Tibial nerve (tissue), 4 donors: ENCODE results near the gene MEP1A. TPM values are rescaled to one million over a fixed set of nuclear protein-coding genes. Genes with fewer than 3 reads are reported as not detected.

Experiments
- DNase-seq, 2 donors: peaks; one replicate each; pipeline ENCODE4 v3.0.0-alpha.2; 2019; ENCODE audit warnings: low spot score in 2 of 2
- H3K27ac ChIP-seq, 4 donors: fragments of 200-600 bp; sonication (generic) in 3 of 4; one replicate each; pipeline ENCODE4 v1.5.1; 2017 to 2019; ENCODE audit warnings: mild to moderate bottlenecking in 1 of 4
- H3K27me3 ChIP-seq, 2 donors: fragments of 200-600 bp; sonication (generic) in 1 of 2; one replicate each; pipeline versions ENCODE4 v1.5.1 to v1.6.0; 2017 to 2019
- H3K36me3 ChIP-seq, 3 donors: fragments of 200-600 bp; sonication (generic); one replicate each; pipeline ENCODE4 v1.5.1; 2018 to 2019
- H3K4me1 ChIP-seq, 4 donors: fragments of 200-600 bp; sonication (generic) in 3 of 4; one replicate each; pipeline ENCODE4 v1.5.1; 2017 to 2019
- H3K4me3 ChIP-seq, 4 donors: fragments of 200-600 bp; sonication (generic) in 3 of 4; one replicate each; pipeline ENCODE4 v1.5.1; 2017 to 2019; ENCODE audit warnings: mild to moderate bottlenecking in 1 of 4, moderate library complexity in 1 of 4
- H3K9me3 ChIP-seq, 4 donors: fragments of 200-600 bp; sonication (generic) in 3 of 4; one replicate each; pipeline ENCODE4 v1.5.1; 2017 to 2019
- EP300 ChIP-seq, 2 donors: sonication (generic); formaldehyde crosslinking; IDR thresholded peaks; one replicate each; pipeline ENCODE4 v1.6.1; 2017; ENCODE audit warnings: antibody characterized with exemption in 2 of 2, mild to moderate bottlenecking in 1 of 2
- POLR2A ChIP-seq, 2 donors: fragments of 450-650 bp; IDR thresholded peaks; one replicate each; pipeline ENCODE4 v1.6.1; 2017; ENCODE audit warnings: antibody characterized with exemption in 2 of 2, mild to moderate bottlenecking in 2 of 2, moderate library complexity in 2 of 2
- WGBS, 2 donors: methylation state at CpG; one replicate each; pipeline ENCODE4 v1.1.5; 2018; 5-methylcytosine and 5-hydroxymethylcytosine counted together
- total RNA-seq, 4 donors: library from RNA; depleted of rRNA; stranded (reverse); fragments of >200 nt; gene quantifications; one replicate each; pipeline ENCODE4 v1.1.0, GENCODE V29; 2016
- TF ChIP-seq, protein P1 (sequence below), 5 experiments: fragments of 200-600 bp in 3 of 5; fragments of 450-650 bp in 2 of 5; sonication (generic) in 3 of 5; IDR thresholded peaks; one replicate each; pipeline ENCODE4 v1.5.1; 2016 to 2019; ENCODE audit warnings: antibody characterized with exemption in 5 of 5, mild to moderate bottlenecking in 3 of 5, moderate library complexity in 2 of 5

The MEP1A gene
- total RNA-seq, 4 donors from 2014 or later, result not detected

DNA sequence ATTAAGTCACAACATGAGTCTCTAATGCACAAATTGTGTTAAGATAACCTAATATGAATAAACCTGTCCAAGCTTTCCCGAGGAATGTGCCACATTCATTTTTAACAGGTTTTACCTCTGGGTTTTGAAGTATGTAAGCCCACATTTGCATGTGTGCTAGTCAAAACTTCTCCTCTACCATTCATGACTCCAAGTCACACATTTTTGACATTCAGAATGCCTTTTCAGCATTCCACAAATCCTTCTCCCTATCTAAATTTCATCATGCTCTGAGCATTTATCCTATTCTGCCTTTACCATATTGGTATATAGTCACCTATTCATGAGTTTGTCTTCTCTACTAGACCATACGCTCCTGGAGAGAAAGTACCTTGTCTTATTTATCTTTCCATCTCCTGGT, 72.0 kb downstream of the MEP1A start:
- no peak overlapping the region for H3K4me3 ChIP-seq
- no peak overlapping the region for H3K27ac ChIP-seq
- no peaks in the 10 kb centered on the region for H3K9me3 ChIP-seq
- H3K4me1 ChIP-seq, result no peaks in the 10 kb centered on the region
- H3K36me3 ChIP-seq, result no peaks in the 10 kb centered on the region
- no peak for DNase-seq
- H3K27me3 ChIP-seq, result no peaks in the 10 kb centered on the region
- TF ChIP-seq POLR2A (IDR thresholded peaks at IDR 0.05) (no peak), EP300 (IDR thresholded peaks at IDR 0.05) (no peak)
- TF ChIP-seq, protein P1, sequence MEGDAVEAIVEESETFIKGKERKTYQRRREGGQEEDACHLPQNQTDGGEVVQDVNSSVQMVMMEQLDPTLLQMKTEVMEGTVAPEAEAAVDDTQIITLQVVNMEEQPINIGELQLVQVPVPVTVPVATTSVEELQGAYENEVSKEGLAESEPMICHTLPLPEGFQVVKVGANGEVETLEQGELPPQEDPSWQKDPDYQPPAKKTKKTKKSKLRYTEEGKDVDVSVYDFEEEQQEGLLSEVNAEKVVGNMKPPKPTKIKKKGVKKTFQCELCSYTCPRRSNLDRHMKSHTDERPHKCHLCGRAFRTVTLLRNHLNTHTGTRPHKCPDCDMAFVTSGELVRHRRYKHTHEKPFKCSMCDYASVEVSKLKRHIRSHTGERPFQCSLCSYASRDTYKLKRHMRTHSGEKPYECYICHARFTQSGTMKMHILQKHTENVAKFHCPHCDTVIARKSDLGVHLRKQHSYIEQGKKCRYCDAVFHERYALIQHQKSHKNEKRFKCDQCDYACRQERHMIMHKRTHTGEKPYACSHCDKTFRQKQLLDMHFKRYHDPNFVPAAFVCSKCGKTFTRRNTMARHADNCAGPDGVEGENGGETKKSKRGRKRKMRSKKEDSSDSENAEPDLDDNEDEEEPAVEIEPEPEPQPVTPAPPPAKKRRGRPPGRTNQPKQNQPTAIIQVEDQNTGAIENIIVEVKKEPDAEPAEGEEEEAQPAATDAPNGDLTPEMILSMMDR (IDR thresholded peaks at IDR 0.05), result no peak
- WGBS, 2 donors, result 87 to 90% methylated on average over 2 of the region's 2 CpGs

DNA sequence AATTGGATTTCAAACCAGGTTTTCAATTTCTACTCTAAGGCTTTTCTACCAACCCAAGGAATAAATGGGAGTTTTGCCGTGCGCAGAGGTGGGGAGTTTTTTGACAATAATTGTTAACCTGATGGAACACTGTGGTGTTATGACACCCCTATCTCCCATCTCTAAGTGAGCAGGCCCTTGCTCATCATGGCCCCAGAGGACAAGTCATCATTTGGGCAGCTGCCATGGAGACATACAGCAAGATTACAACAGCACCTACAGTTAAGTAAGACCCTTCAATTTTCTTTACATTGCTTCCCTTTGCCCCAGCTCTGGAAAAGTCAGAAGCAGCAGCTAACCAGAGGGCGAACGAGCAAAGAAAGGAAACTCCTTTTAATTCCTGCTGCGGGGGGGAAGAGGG, 74.2 kb downstream of the MEP1A start:
- Histone ChIP-seq H3K27me3 (no peaks in the 10 kb centered on the region), H3K4me3 (no peak overlapping the region), H3K36me3 (no peaks in the 10 kb centered on the region), H3K27ac (no peak overlapping the region), H3K9me3 (no peaks in the 10 kb centered on the region), H3K4me1 (no peaks in the 10 kb centered on the region)
- no peak for DNase-seq
- no peak for TF ChIP-seq POLR2A (IDR thresholded peaks at IDR 0.05)
- WGBS, 2 donors, result 75% methylated on average over 5 of the region's 5 CpGs

DNA sequence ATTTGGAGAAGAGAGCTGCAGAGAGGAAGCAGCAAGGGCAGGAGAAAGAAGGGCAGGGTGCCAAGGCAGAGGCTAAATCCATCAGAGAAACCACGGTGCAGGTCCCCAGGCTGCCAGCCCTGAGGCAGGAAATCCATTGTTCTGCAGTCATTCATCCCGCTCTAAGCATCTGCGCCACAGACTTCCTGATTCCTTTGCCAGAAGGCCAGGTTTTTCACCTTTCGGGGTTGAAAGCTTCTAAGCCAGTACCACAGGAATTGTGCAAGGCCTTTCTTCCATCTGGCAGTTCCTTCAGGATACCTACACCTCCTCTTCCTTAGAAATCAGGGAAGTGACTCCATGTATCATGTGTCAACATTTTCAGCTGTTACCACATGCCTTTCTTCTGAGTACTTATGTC, 82.9 kb downstream of the MEP1A start:
- peak in 1 of 2 donors; percentile 20 for TF ChIP-seq EP300 (IDR thresholded peaks at IDR 0.05)
- TF ChIP-seq, protein P1 (IDR thresholded peaks at IDR 0.05), result no peak
- 39 to 44% methylated on average over 4 of the region's 4 CpGs for WGBS, 2 donors
- Histone ChIP-seq H3K9me3 (no peaks in the 10 kb centered on the region), H3K4me3 (no peak overlapping the region), H3K4me1 (no peaks in the 10 kb centered on the region), H3K36me3 (no peaks in the 10 kb centered on the region), H3K27ac (no peak overlapping the region), H3K27me3 (no peaks in the 10 kb centered on the region)
- DNase-seq, result no peak

DNA sequence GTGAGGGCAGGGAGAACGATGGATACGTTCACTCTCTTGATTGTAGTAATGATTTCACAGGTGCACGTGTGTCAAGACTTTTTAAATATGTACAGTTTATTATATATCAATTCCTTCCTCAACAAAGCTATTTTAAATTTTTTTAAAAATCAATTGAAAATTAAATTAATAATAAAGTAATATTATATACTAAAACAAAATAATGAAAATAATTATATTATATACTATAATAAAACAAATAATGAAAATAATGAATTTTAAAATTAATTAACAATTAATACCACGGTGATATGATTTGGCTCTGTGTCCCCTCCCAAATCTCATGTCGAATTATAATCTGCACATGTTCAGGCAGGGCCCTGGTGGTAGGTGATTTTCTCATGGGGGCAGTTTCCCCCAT, 85.8 kb downstream of the MEP1A start:
- DNase-seq, result no peak
- Histone ChIP-seq H3K9me3 (no peaks in the 10 kb centered on the region), H3K27me3 (no peaks in the 10 kb centered on the region), H3K4me1 (no peaks in the 10 kb centered on the region), H3K36me3 (no peaks in the 10 kb centered on the region), H3K4me3 (no peak overlapping the region), H3K27ac (no peak overlapping the region)
- TF ChIP-seq, protein P1 (IDR thresholded peaks at IDR 0.05), result no peak
- no peak for TF ChIP-seq POLR2A (IDR thresholded peaks at IDR 0.05)
- TF ChIP-seq EP300 (IDR thresholded peaks at IDR 0.05), result no peak
- 87 to 96% methylated on average over 5 of the region's 5 CpGs for WGBS, 2 donors

DNA sequence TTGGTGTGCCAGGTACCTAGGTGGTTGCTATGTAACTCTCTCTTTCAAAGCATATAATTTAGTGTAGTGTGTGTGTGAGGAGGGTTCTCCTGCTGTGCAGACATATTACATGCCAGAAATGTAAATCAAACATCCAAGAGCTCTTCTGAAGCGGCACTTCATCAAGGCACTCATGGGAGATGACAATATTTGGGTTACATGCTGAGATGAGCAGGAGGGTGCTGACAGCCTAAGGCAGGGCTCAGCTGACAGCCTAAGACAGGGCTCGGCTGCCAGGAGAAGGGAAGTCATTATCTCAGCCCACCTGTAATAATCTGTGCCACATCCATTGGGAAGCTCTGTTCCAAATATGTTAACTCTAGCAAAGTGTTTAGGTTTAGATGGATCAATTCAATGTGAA, 89.5 kb downstream of the MEP1A start:
- TF ChIP-seq POLR2A (IDR thresholded peaks at IDR 0.05), result no peak
- TF ChIP-seq, protein P1 (IDR thresholded peaks at IDR 0.05), result no peak
- no peak for TF ChIP-seq EP300 (IDR thresholded peaks at IDR 0.05)
- Histone ChIP-seq H3K4me3 (no peak overlapping the region), H3K36me3 (no peaks in the 10 kb centered on the region), H3K4me1 (no peaks in the 10 kb centered on the region), H3K9me3 (no peaks in the 10 kb centered on the region), H3K27me3 (no peaks in the 10 kb centered on the region), H3K27ac (no peak overlapping the region)
- no peak for DNase-seq
- WGBS, 2 donors, result 86 to 90% methylated on average over 2 of the region's 2 CpGs

DNA sequence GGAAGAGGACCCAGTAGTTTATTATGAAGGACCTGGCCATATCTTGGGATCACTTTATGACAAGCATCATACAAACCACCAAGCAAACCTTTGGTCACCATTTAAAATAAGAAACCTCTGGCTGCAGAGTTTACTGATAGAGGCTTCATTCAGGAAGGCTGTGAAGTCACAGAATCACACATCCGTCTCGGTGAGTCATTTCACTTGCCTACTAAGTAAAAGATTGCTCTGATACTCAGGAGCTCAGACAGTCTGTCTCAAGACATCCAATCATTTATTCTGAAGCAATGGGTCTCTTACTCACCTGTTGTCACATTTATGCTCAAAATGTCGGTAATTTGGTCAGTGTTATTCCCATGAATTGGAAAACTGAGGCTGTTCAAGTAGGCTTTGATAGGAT, 94.8 kb downstream of the MEP1A start:
- TF ChIP-seq, protein P1 (IDR thresholded peaks at IDR 0.05), result no peak
- TF ChIP-seq POLR2A (IDR thresholded peaks at IDR 0.05), result no peak
- no peak overlapping the region for H3K27ac ChIP-seq
- no peaks in the 10 kb centered on the region for H3K9me3 ChIP-seq
- H3K4me3 ChIP-seq, result no peak overlapping the region
- no peaks in the 10 kb centered on the region for H3K27me3 ChIP-seq
- no peak for DNase-seq
- 48 to 53% methylated on average over 3 of the region's 3 CpGs for WGBS, 2 donors
- no peaks in the 10 kb centered on the region for H3K4me1 ChIP-seq
- no peaks in the 10 kb centered on the region for H3K36me3 ChIP-seq
